ENCODE measurements around the gene ZNF839. TPM values are rescaled to one million over a fixed set of nuclear protein-coding genes. Genes with fewer than 3 reads are reported as not detected.

Gene ZNF839
- total RNA-seq, 1 experiment from 2014 or later, result 12.6 TPM

- in situ Hi-C loops (cut with HindIII; ENCODE audit: low pct_unique_long_range_greater_than_20kb, low sequenced_read_pairs), result no loop called here
- no peak for DNase-seq (ENCODE audit: low read depth, low spot score)
Measured at GRCh38 chr14:102359341-102359740, 39.8 kb downstream of the ZNF839 start.

GRCh38 chr14:102360388-102360787 lies 40.8 kb downstream of the ZNF839 start:
- in situ Hi-C loops (cut with HindIII; ENCODE audit: low pct_unique_long_range_greater_than_20kb, low sequenced_read_pairs), result no loop called here
- no peak for DNase-seq (ENCODE audit: low read depth, low spot score)

GRCh38 chr14:102362084-102362483 lies 42.5 kb downstream of the ZNF839 start:
- in situ Hi-C loops (cut with HindIII; ENCODE audit: low pct_unique_long_range_greater_than_20kb, low sequenced_read_pairs), result no loop called here
- no peak for DNase-seq (ENCODE audit: low read depth, low spot score)

- peak; percentile 96 for DNase-seq (ENCODE audit: low read depth, low spot score)
- in situ Hi-C loops (cut with HindIII; ENCODE audit: low pct_unique_long_range_greater_than_20kb, low sequenced_read_pairs), result no loop called here
Measured at GRCh38 chr14:102362545-102363181, 43.1 kb downstream of the ZNF839 start, which contains the start of the genes CINP and TECPR2. TSS of gene CINP (minus strand) at chr14:102362890. CDS start at chr14:102362851, 39 bp downstream. TSS of gene TECPR2 (plus strand) at chr14:102362941. CDS start at chr14:102376722, 13,781 bp downstream.

GRCh38 chr14:102363182-102363943 lies 43.8 kb downstream of the ZNF839 start:
- in situ Hi-C loops (cut with HindIII; ENCODE audit: low pct_unique_long_range_greater_than_20kb, low sequenced_read_pairs), result no loop called here
- DNase-seq (ENCODE audit: low read depth, low spot score), result no peak

- in situ Hi-C loops (cut with HindIII; ENCODE audit: low pct_unique_long_range_greater_than_20kb, low sequenced_read_pairs), result no loop called here
- DNase-seq (ENCODE audit: low read depth, low spot score), result no peak
Measured at GRCh38 chr14:102370305-102370809, 50.8 kb downstream of the ZNF839 start.

- in situ Hi-C loops (cut with HindIII; ENCODE audit: low pct_unique_long_range_greater_than_20kb, low sequenced_read_pairs), result no loop called here
Measured at GRCh38 chr14:102371361-102371760, 51.8 kb downstream of the ZNF839 start.

GRCh38 chr14:102373110-102373509 lies 53.6 kb downstream of the ZNF839 start:
- in situ Hi-C loops (cut with HindIII; ENCODE audit: low pct_unique_long_range_greater_than_20kb, low sequenced_read_pairs), result no loop called here

More at GRCh38 chr14:102371361-102371760, 51.8 kb downstream of the ZNF839 start:
- DNase-seq (ENCODE audit: low read depth, low spot score), result no peak

GRCh38 chr14:102374264-102374663 lies 54.7 kb downstream of the ZNF839 start:
- in situ Hi-C loops (cut with HindIII; ENCODE audit: low pct_unique_long_range_greater_than_20kb, low sequenced_read_pairs), result no loop called here
- DNase-seq (ENCODE audit: low read depth, low spot score), result no peak

More at GRCh38 chr14:102373110-102373509, 53.6 kb downstream of the ZNF839 start:
- DNase-seq (ENCODE audit: low read depth, low spot score), result no peak

GRCh38 chr14:102375119-102375518 lies 55.6 kb downstream of the ZNF839 start:
- no peak for DNase-seq (ENCODE audit: low read depth, low spot score)
- in situ Hi-C loops (cut with HindIII; ENCODE audit: low pct_unique_long_range_greater_than_20kb, low sequenced_read_pairs), result no loop called here

- no peak for DNase-seq (ENCODE audit: low read depth, low spot score)
- in situ Hi-C loops (cut with HindIII; ENCODE audit: low pct_unique_long_range_greater_than_20kb, low sequenced_read_pairs), result no loop called here
Measured at GRCh38 chr14:102377696-102378095, 58.1 kb downstream of the ZNF839 start.

- in situ Hi-C loops (cut with HindIII; ENCODE audit: low pct_unique_long_range_greater_than_20kb, low sequenced_read_pairs), result no loop called here
Measured at GRCh38 chr14:102378830-102379229, 59.3 kb downstream of the ZNF839 start.

GRCh38 chr14:102387086-102387485 lies 67.5 kb downstream of the ZNF839 start:
- in situ Hi-C loops (cut with HindIII; ENCODE audit: low pct_unique_long_range_greater_than_20kb, low sequenced_read_pairs), result no loop called here
- no peak for DNase-seq (ENCODE audit: low read depth, low spot score)

More at GRCh38 chr14:102378830-102379229, 59.3 kb downstream of the ZNF839 start:
- no peak for DNase-seq (ENCODE audit: low read depth, low spot score)

- in situ Hi-C loops (cut with HindIII; ENCODE audit: low pct_unique_long_range_greater_than_20kb, low sequenced_read_pairs), result no loop called here
- no peak for DNase-seq (ENCODE audit: low read depth, low spot score)
Measured at GRCh38 chr14:102389246-102389645, 69.7 kb downstream of the ZNF839 start.

- peak; percentile 94 for DNase-seq (ENCODE audit: low read depth, low spot score)
- in situ Hi-C loops (cut with HindIII; ENCODE audit: low pct_unique_long_range_greater_than_20kb, low sequenced_read_pairs), result no loop called here
Measured at GRCh38 chr14:102390064-102390855, 70.7 kb downstream of the ZNF839 start.
